NCI-H1417 treated with DMSO at 0.1 percent for 48 hours (cell line): ENCODE data around the gene INO80.

Experiments
- DNase-seq: peaks from one replicate; lab custom pipeline; 2025; lab: John Stamatoyannopoulos, UW

INO80 gene

GRCh38 chr15:41047474-41047873 lies 68.6 kb downstream of the INO80 start:
- DNase-seq = no peak

DNA sequence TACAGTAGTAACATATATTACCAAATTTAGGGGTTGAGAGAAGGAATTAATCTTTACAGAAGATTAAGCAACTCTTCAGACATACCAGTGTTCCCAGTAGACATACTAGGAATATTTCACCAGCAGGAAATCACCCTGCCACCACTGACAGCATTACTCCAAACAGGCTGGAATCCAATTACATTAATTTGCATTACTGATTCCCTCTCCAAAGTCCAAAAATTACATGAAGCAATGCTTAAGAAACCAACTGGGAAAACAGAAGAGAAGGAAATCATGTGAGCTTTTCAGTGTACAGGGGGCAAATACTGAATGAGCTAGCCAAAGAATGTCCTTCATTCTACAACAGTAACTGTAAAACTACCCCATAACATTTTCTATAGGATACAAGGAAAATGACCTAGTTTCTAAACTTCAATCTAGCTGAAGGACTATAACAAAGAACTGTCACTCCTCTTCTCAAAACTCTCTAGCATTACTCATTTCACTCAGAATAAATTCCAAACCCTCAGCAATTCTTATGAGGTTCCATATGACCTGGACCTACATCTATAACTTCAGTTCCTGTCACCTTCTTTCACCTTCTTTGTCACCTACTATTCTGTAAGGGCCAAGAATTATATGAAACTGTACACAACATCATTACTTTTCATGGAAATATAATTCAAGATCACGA lies 72.7 kb downstream of the INO80 start:
- DNase-seq = no peak

- DNase-seq = no peak
Observed at GRCh38 chr15:41042851-41043250, 73.2 kb downstream of the INO80 start.

- DNase-seq = no peak
Observed at GRCh38 chr15:41039121-41039520, 77.0 kb downstream of the INO80 start.

- DNase-seq = no peak
Observed at GRCh38 chr15:41032079-41032328, 84.1 kb downstream of the INO80 start.

GRCh38 chr15:41031232-41032078 lies 84.6 kb downstream of the INO80 start:
- no peak for DNase-seq

GRCh38 chr15:41028853-41029252 lies 87.2 kb downstream of the INO80 start:
- no peak for DNase-seq

- no peak for DNase-seq
Observed at GRCh38 chr15:41025393-41025792, 90.7 kb downstream of the INO80 start.

GRCh38 chr15:41024885-41025284 lies 91.2 kb downstream of the INO80 start:
- no peak for DNase-seq

DNA sequence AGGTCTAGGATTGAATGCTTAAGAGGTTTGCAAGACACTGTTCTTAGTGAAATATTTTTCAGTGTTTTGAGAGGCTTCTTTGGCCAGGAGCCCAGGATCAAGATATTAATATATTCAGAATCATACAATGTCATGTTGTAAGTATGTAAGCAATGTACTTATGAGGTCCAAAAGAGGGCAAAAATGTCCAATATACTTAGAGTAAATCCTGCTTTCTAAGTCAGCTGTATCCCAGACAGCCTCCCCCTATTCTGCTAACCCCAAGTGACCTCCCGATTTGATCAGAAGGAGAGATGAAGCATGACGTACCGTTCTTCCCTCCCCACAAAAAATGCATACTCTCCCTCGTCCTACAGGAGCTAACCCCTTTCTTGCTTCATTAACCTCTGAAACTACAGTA lies 91.9 kb downstream of the INO80 start:
- no peak for DNase-seq

GRCh38 chr15:41022487-41023090 lies 93.5 kb downstream of the INO80 start:
- DNase-seq = no peak

GRCh38 chr15:41020829-41021228 lies 95.3 kb downstream of the INO80 start:
- DNase-seq = no peak

GRCh38 chr15:41020311-41020710 lies 95.8 kb downstream of the INO80 start:
- DNase-seq = no peak

- DNase-seq = no peak
Observed at GRCh38 chr15:41019174-41019573, 96.9 kb downstream of the INO80 start.

- no peak for DNase-seq
Observed at GRCh38 chr15:41018534-41018933, 97.5 kb downstream of the INO80 start.

DNA sequence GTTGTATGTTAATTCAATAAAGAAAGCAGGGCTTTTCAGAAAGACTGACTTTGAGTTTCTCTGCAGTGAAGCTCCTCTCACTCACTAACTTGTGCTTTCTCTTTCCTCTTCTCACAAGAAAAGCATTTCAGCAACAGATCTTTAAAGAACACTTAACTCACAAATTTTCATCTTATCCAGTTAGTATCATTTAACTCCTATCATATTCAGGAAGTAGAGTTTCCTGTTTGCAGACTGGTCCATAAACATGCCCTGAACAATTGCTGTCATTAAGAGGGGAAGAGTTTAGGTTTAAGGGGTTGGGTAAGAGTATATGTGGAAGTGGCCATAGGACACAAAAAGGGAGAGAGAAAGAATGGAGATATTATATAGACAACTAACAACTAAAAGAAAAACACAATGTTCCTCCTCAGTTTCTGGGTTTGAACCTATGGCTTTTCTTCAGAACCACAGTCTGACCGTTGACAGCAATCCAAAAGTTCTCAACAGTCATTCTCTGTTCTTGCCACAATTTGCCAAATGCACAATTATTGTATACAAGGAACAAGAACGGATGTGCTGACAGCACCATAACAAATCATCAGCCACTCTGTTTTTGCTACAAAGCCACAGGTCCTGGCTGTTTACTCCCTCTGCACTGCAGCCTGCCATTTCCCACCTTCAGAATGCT lies 98.9 kb downstream of the INO80 start:
- DNase-seq = no peak

- no peak for DNase-seq
Observed at GRCh38 chr15:41013691-41014414, 102.2 kb downstream of the INO80 start.

DNA sequence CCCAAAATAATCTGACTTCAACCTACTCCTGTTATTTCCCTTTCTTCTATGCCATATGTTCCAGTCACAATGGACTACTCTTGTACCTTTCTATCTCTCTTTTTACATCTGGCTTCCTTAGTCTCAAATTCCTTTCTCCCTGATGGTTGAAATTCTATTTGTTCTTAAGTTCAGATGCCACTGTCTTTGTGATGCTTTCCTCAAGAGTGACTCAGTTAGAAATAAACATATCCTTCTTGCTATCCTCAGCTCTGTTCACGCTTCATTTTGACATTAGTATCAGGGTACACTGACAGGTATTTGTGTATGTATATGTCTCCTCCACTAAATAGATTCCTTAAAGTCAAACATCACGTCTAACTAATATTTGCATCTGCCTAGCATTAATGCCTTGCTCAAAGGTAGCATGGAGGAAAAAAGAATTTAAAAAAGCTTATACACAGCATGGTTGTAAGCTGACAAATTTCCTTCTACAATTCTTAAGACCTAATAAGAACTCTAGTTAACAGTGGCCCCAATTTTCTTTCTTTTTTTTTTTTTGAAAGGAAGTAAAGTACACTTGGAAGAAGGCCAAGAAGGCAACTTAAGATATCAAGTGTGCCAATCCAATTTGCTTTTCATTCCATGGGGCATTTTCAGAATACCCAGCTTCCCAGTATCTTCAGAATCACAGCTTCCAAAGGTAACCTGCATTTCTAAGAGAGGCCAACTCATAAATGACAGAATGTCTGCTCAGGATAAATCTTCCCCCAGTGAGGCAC lies 104.8 kb downstream of the INO80 start:
- no peak for DNase-seq

- no peak for DNase-seq
Observed at GRCh38 chr15:41010345-41010744, 105.7 kb downstream of the INO80 start.

GRCh38 chr15:41006479-41006878 lies 109.6 kb downstream of the INO80 start:
- DNase-seq = no peak

GRCh38 chr15:41004490-41004889 lies 111.6 kb downstream of the INO80 start:
- DNase-seq = peak; percentile 11
